Fibroblast of peridontal ligament (primary cell): Measurements from ENCODE around the gene NDUFAF3.

ENCODE experiments used
- DNase-seq: peaks from one replicate; pipeline ENCODE4 v3.0.0-alpha.2; 2010; ENCODE audit errors: extremely low read depth

Gene NDUFAF3

GRCh38 chr3:49021813-49022687 lies at the start of gene NDUFAF3:
Gene NDUFAF3 (plus strand): TSS chr3:49022121. CDS start chr3:49022145, 24 bp downstream.
- DNase-seq: peak; percentile 90

DNA sequence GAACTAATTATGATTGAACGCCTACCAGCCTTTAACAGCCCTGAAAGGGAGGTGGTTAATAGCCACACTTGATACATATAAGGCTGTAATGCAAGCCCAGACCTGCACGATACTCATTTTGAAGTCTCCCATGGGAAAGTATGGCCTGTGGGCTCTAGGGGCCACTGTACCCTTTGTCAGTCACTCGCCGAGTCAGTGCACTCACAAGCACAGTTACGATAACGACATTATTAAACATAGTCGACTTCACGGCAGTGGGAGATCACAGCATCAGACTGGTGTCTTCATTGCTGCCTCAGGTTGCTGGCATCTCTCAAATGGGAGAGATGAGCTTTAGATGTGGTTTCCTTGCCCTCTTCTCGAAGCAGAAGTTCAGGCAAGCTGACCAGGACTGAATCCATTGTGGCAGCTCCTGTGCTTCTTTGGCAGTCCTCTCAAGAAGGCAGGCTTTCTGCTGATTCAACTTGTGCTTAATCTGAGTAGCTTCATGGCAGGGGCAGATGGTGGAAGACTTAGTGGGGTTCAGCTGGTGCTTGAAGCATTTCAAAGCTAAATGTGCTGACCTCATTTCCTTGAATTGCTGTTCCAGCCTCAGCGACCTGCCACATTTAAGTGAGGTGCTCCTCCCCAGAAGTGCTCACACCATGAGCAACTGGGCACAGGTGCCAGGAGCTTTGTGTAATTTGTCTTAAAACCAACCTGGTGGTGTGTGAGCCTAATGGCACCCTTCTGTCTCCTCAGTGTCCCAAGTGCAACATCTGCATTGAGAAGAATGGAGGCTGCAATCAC lies 47.7 kb upstream of the NDUFAF3 start:
- DNase-seq: no peak

GRCh38 chr3:48979451-48979850 lies 42.5 kb upstream of the NDUFAF3 start:
- DNase-seq: no peak

GRCh38 chr3:48980295-48980694 lies 41.6 kb upstream of the NDUFAF3 start:
- DNase-seq: no peak

DNA sequence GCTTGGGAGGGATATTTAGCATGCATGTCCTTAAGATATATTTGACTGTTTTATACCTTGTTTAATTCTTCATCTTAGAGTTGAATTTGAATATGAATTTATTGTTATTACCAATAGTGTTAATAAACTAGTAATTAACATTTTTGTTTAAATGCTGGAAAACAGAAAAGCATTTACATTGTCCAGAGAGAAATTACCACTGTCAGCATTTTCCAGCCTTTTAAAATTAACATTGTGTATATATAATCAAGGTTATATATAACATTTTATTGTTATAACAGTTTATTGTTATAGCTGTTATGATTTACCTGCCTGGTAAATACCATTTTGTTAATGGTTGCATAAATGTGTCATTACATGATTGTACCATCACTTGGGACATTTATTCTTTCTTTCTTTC lies 39.9 kb upstream of the NDUFAF3 start:
- DNase-seq: no peak

GRCh38 chr3:48982686-48983085 lies 39.2 kb upstream of the NDUFAF3 start:
- no peak for DNase-seq

- no peak for DNase-seq
Measured at GRCh38 chr3:48983096-48983495, 38.8 kb upstream of the NDUFAF3 start.

DNA sequence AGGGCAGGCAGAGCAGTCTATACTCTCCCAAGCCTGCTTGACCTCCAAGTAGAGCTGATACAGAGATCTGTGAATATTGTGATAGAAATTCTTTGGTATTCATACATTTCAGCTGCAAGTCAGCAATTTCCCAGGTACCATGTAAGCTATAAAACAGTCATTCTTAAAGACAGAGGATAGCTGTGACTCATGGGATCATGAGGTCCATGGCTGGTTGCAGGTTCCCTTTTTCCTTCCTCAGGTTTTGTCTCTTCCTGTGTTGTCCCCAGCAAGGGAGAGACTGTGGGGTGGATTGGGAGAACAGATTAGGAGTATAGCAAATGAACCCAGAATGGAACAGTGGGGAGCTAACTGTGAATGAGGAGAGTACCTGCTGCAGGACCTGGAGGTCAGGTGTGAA lies 37.3 kb upstream of the NDUFAF3 start:
- no peak for DNase-seq

DNA sequence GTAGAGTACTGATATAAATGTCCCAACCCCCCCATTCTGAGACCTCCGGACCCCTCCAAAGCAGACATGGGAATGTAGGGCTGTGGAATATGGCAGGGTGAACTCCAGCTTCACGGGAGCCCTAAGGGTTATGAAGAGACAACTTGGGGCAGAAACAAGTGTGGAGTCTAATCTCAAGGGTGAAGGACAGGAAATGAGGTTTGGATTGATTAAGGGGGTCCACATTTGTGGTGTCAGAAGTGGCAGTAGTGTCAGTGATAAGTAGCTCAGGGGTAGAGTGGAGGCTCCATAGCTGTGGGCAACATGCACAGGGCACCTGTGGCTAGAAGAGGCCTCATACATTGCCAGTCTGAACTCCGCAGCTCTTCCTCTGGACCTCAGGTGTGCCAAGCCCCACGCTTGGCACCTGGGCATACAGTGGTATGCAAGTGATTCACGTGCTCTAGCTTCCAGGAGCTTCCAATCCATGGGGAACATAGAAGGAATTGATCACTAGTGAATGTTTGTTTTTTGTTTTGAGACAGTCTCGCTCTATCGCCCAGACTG lies 36.0 kb upstream of the NDUFAF3 start:
- no peak for DNase-seq

- no peak for DNase-seq
Measured at GRCh38 chr3:48989126-48989795, 32.7 kb upstream of the NDUFAF3 start.

GRCh38 chr3:48989796-48990635 lies 31.9 kb upstream of the NDUFAF3 start, which contains the start of gene P4HTM:
Gene P4HTM (plus strand): TSS chr3:48990241. CDS start chr3:48990257, 16 bp downstream.
- DNase-seq: peak; percentile 92

- no peak for DNase-seq
Measured at GRCh38 chr3:48990636-48991469, 31.1 kb upstream of the NDUFAF3 start.

DNA sequence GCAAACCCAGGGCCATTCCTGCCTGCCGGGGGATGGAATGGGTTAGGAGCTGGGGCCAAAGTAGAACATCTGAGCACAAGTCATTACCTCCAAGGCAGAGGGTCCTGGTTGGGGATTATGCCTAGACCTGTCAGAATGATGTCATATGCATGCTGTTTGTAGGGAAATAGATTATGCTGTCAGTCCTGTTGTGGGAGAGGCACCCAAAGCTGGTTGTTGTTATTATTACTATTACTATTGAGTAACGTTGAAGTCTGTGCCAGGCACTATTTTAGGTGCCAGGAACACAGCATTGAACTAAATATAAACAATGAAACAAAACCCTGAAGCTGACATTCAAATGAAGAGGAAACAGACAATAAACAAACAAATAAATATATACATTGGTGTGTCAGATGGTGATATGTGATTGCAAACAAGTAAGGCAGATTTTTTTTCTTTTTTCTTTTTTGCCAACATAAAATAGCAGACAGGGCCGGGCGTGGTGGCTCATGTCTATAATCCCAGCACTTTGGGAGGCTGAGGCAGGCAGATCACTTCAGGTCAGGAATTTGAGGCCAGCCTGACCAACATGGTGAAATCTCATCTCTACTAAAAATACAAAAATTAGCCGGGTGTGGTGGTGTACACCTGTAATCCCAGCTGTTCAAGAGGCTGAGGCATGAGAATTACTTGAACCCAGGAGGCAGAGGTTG lies 29.9 kb upstream of the NDUFAF3 start:
- no peak for DNase-seq

- no peak for DNase-seq
Measured at GRCh38 chr3:48993834-48994233, 28.1 kb upstream of the NDUFAF3 start.

GRCh38 chr3:48996640-48997039 lies 25.3 kb upstream of the NDUFAF3 start:
- no peak for DNase-seq

GRCh38 chr3:48997102-48997635 lies 24.8 kb upstream of the NDUFAF3 start:
- no peak for DNase-seq

- DNase-seq: no peak
Measured at GRCh38 chr3:48997714-48998637, 23.9 kb upstream of the NDUFAF3 start.
